Endodermal cell (in vitro differentiated cells): ENCODE results near the gene MADD. TPM values are rescaled to one million over a fixed set of nuclear protein-coding genes. Genes with fewer than 3 reads are reported as not detected.

Experiments used
- DNase-seq: peaks from one replicate; pipeline ENCODE4 v3.0.0-alpha.2; 2017
- H3K27ac ChIP-seq: 2 replicates; pipeline ENCODE4 v1.5.1; 2013; ENCODE audit warnings: mild to moderate bottlenecking, low read depth, low read length, moderate library complexity
- H3K27me3 ChIP-seq: 2 replicates; pipeline ENCODE4 v1.6.1; 2013; ENCODE audit warnings: mild to moderate bottlenecking, low read length, moderate library complexity; ENCODE audit not compliant: insufficient read depth, control insufficient read depth, poor library complexity, severe bottlenecking
- H3K36me3 ChIP-seq: 2 replicates; pipeline ENCODE4 v1.7.0; 2013; ENCODE audit warnings: mild to moderate bottlenecking, low read length, moderate library complexity; ENCODE audit not compliant: control insufficient read depth, insufficient read depth
- H3K4me1 ChIP-seq: one replicate; pipeline ENCODE4 v1.7.0; 2013; ENCODE audit warnings: low read length; ENCODE audit not compliant: control insufficient read depth, insufficient read depth
- H3K4me3 ChIP-seq: 2 replicates; pipeline ENCODE4 v1.5.1; 2013; ENCODE audit warnings: mild to moderate bottlenecking, low read length, moderate library complexity
- H3K9ac ChIP-seq: 2 replicates; pipeline ENCODE4 v1.6.1; 2013; ENCODE audit warnings: mild to moderate bottlenecking, low read length, moderate library complexity; ENCODE audit not compliant: poor library complexity, severe bottlenecking; ENCODE audit errors: extremely low read depth
- H3K9me3 ChIP-seq: 2 replicates; pipeline ENCODE4 v1.6.1; 2013; ENCODE audit warnings: mild to moderate bottlenecking, low read length, moderate library complexity; ENCODE audit not compliant: control insufficient read depth
- H3K27ac Mint-ChIP-seq: 2 replicates; pipeline ENCODE4 v1.8.0; 2020; ENCODE audit warnings: mixed read lengths
- H3K27me3 Mint-ChIP-seq: 2 replicates; pipeline ENCODE4 v1.8.0; 2021; ENCODE audit warnings: mild to moderate bottlenecking, mixed read lengths; ENCODE audit not compliant: insufficient read depth
- H3K36me3 Mint-ChIP-seq: 2 replicates; pipeline ENCODE4 v1.8.0; 2020; ENCODE audit warnings: low read depth, mixed read lengths
- H3K4me1 Mint-ChIP-seq: 2 replicates; pipeline ENCODE4 v1.8.0; 2020; ENCODE audit warnings: mixed read lengths
- H3K4me3 Mint-ChIP-seq: 2 replicates; pipeline ENCODE4 v1.8.0; 2020; ENCODE audit warnings: mild to moderate bottlenecking, moderate library complexity, mixed read lengths
- H3K9me3 Mint-ChIP-seq: 2 replicates; pipeline ENCODE4 v1.8.0; 2020; ENCODE audit warnings: mild to moderate bottlenecking, mixed read lengths
- CTCF ChIP-seq: fragments of 200-600 bp; sonication (generic); conservative IDR thresholded peaks from 2 replicates; pipeline ENCODE4 v1.5.0; 2021; ENCODE audit warnings: antibody characterized with exemption, mild to moderate bottlenecking
- WGBS, 2 experiments: methylation state at CpG; one replicate each; pipeline versions ENCODE4 v1.1.5 to v1.1.7; 2013; ENCODE audit warnings: missing lambda C conversion rate in 2 of 2, mixed read lengths in 1 of 2; ENCODE audit not compliant: insufficient coverage in 1 of 2, insufficient read length in 1 of 2; 5-methylcytosine and 5-hydroxymethylcytosine counted together
- total RNA-seq, 2 donors: library from RNA; stranded (reverse); fragmentation: NEBNext Ultra II Directional in 1 of 2; extraction: Animal tissue kit (Norgen Biotek cat#: 25700) in 1 of 2; gene quantifications; 2 replicates in 1 of 2; 3 replicates in 1 of 2; pipeline ENCODE4 v1.2.1, GENCODE V29; 2021

Gene MADD
- total RNA-seq, 2 donors from 2014 or later = 30.2 to 36.0 TPM

GRCh38 chr11:47328449-47329390 is 58.8 kb downstream of the MADD start:
- Mint-ChIP-seq H3K27ac (no peak overlapping the region), H3K36me3 (peaks cover 17% of the 10 kb centered on the region), H3K4me1 (no peaks in the 10 kb centered on the region), H3K27me3 (no peaks in the 10 kb centered on the region), H3K4me3 (no peak overlapping the region), H3K9me3 (no peaks in the 10 kb centered on the region)
- no peaks in the 10 kb centered on the region for H3K9me3 ChIP-seq
- H3K4me1 ChIP-seq = no peaks in the 10 kb centered on the region
- WGBS, 2 experiments = 88 to 91% methylated on average over 18 to 29 of the region's 29 CpGs
- DNase-seq = no peak
- H3K4me3 ChIP-seq = no peak overlapping the region
- H3K9ac ChIP-seq = no peak overlapping the region
- no peaks in the 10 kb centered on the region for H3K27me3 ChIP-seq
- H3K27ac ChIP-seq = no peak overlapping the region
- H3K36me3 ChIP-seq = no peaks in the 10 kb centered on the region
- TF ChIP-seq CTCF = no peak

GRCh38 chr11:47329431-47329986 is 59.6 kb downstream of the MADD start:
- 93 to 98% methylated on average over 6 to 12 of the region's 12 CpGs for WGBS, 2 experiments
- DNase-seq = no peak
- no peaks in the 10 kb centered on the region for H3K27me3 ChIP-seq
- no peaks in the 10 kb centered on the region for H3K9me3 ChIP-seq
- H3K27ac Mint-ChIP-seq = no peak overlapping the region
- no peaks in the 10 kb centered on the region for H3K4me1 Mint-ChIP-seq
- no peaks in the 10 kb centered on the region for H3K4me1 ChIP-seq
- no peak overlapping the region for H3K4me3 Mint-ChIP-seq
- no peaks in the 10 kb centered on the region for H3K9me3 Mint-ChIP-seq
- H3K36me3 ChIP-seq = no peaks in the 10 kb centered on the region
- H3K4me3 ChIP-seq = no peak overlapping the region
- H3K36me3 Mint-ChIP-seq = peaks cover 17% of the 10 kb centered on the region
- H3K27me3 Mint-ChIP-seq = no peaks in the 10 kb centered on the region
- no peak for TF ChIP-seq CTCF
- H3K27ac ChIP-seq = no peak overlapping the region
- no peak overlapping the region for H3K9ac ChIP-seq

- Mint-ChIP-seq H3K4me1 (no peaks in the 10 kb centered on the region), H3K4me3 (no peak overlapping the region), H3K9me3 (no peaks in the 10 kb centered on the region), H3K27ac (no peak overlapping the region), H3K36me3 (peaks cover 13% of the 10 kb centered on the region), H3K27me3 (no peaks in the 10 kb centered on the region)
- no peak overlapping the region for H3K4me3 ChIP-seq
- TF ChIP-seq CTCF = peak; percentile 56
- H3K27ac ChIP-seq = no peak overlapping the region
- H3K9ac ChIP-seq = no peak overlapping the region
- no peaks in the 10 kb centered on the region for H3K9me3 ChIP-seq
- DNase-seq = peak; percentile 62
- no peaks in the 10 kb centered on the region for H3K36me3 ChIP-seq
- 87 to 94% methylated on average over 11 to 16 of the region's 16 CpGs for WGBS, 2 experiments
- H3K27me3 ChIP-seq = no peaks in the 10 kb centered on the region
- no peaks in the 10 kb centered on the region for H3K4me1 ChIP-seq
Observed at GRCh38 chr11:47329987-47330931, 60.3 kb downstream of the MADD start.
